ENCODE data around the gene WNT6. TPM values are rescaled to one million over a fixed set of nuclear protein-coding genes. Genes with fewer than 3 reads are reported as not detected.

Gene WNT6
- total RNA-seq, 2 experiments from 2014 or later, result not detected

DNA sequence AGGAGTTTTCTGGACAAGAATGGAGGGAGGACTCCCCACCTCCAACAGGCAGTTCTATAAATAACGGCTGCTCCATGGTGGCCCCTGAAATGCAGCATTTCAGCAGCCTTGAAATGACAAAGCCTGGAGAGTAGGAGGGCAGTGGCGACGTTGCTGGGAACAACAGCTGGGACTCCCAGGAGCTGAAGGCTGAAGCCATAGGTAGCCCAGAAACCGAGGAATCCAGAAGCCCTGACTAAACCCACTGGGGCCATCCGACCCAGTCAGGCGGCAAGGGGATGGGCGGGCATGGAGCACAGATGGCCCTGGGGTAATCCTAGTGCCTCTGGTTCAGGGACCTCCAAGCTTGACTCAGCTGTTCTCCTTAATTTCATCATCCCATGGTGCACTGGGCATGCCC, 37.0 kb upstream of the WNT6 start:
- H3K4me1 Mint-ChIP-seq, result no peaks in the 10 kb centered on the region
- no peak for DNase-seq
- H3K36me3 Mint-ChIP-seq (ENCODE audit: low read depth), result no peaks in the 10 kb centered on the region
- ChIA-PET CTCF (no interaction called here), POLR2A (no interaction called here)
- peaks cover 15% of the 10 kb centered on the region for H3K27me3 Mint-ChIP-seq
- H3K4me3 Mint-ChIP-seq, result no peak overlapping the region
- no peaks in the 10 kb centered on the region for H3K9me3 Mint-ChIP-seq
- no peak overlapping the region for H3K27ac Mint-ChIP-seq

DNA sequence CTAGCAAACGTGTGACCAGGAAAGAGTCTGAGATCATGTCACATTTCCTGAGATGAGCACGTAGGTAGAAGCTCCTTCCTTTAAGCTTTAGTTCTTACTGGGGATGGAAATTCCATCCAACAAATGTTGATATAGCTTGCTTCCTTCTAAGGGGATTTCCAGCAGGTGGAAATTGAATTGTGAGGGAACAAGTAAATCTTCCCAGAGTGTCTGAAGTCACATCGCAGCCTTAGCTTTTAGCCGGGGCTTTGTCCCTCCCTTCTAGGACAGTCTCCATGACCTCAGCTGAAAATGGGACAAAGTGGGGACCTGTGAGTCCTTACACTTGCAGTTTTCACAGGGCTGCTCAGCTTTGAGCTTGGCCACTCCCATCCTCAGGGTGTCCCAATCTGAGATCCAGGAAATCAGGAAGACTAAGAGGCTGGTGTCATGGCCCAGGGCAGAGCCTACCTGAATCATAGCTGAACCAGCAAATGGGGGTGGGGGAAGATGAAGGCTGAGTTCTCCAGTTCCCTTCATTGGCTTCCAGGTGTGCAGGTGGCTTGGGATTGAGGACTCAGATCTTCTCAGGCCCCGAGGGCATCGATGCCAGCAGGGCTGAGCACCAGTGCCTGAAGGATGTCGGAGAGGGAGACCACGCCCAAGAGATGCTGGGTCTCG, 36.3 kb upstream of the WNT6 start:
- CTCF ChIA-PET, result no interaction called here
- Mint-ChIP-seq H3K27me3 (peaks cover 11% of the 10 kb centered on the region), H3K4me1 (no peaks in the 10 kb centered on the region), H3K36me3 (ENCODE audit: low read depth) (no peaks in the 10 kb centered on the region), H3K27ac (no peak overlapping the region), H3K9me3 (no peaks in the 10 kb centered on the region), H3K4me3 (no peak overlapping the region)
- no peak for DNase-seq
- POLR2A ChIA-PET, result no interaction called here

DNA sequence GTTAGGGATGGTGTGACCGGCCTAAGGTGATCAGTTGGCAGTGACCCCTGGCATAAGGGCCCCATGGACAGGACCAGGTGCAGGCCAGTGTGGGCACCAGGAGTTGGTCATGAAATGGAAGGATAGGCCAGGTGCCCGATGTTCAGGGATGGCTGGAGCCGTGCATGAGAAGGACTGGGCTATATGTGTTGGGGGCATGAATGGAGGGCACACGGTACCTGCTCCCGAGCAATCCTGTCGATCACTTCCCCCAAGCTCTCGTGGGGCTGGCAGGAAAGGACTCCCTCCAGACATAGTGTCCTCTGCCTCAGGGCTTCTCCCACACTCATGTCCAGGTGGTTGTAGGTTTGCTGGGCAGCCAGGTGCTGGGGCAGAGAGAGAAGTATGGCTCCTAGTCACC, 35.6 kb upstream of the WNT6 start:
- no peak overlapping the region for H3K4me3 Mint-ChIP-seq
- POLR2A ChIA-PET, result no interaction called here
- H3K36me3 Mint-ChIP-seq (ENCODE audit: low read depth), result no peaks in the 10 kb centered on the region
- H3K4me1 Mint-ChIP-seq, result no peaks in the 10 kb centered on the region
- CTCF ChIA-PET, result no interaction called here
- peaks cover 8% of the 10 kb centered on the region for H3K27me3 Mint-ChIP-seq
- no peaks in the 10 kb centered on the region for H3K9me3 Mint-ChIP-seq
- H3K27ac Mint-ChIP-seq, result no peak overlapping the region
- DNase-seq, result no peak

DNA sequence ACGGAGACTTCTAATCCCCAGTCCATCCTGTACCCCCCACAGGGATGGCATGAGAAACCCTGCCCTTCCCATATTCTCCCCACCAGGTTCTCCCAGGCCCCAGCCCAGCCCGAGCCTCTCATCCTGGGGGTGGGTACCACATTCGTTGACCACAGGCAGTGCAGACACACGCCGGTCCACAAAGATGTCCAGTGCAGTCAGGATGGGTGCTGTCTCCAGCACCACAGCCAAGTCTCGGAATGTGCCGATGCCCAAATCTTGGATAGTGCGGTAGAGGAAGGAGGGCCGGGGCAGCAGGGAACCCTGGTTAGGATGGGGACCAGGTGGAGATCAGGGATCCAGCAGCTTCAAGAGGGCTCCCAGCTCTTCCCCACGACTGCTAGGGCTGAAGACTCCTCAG, 32.8 kb upstream of the WNT6 start:
- peaks cover 3% of the 10 kb centered on the region for H3K27me3 Mint-ChIP-seq
- CTCF ChIA-PET, result no interaction called here
- H3K27ac Mint-ChIP-seq, result no peak overlapping the region
- no peaks in the 10 kb centered on the region for H3K4me1 Mint-ChIP-seq
- H3K9me3 Mint-ChIP-seq, result no peaks in the 10 kb centered on the region
- POLR2A ChIA-PET, result no interaction called here
- no peak overlapping the region for H3K4me3 Mint-ChIP-seq
- no peaks in the 10 kb centered on the region for H3K36me3 Mint-ChIP-seq (ENCODE audit: low read depth)
- no peak for DNase-seq

DNA sequence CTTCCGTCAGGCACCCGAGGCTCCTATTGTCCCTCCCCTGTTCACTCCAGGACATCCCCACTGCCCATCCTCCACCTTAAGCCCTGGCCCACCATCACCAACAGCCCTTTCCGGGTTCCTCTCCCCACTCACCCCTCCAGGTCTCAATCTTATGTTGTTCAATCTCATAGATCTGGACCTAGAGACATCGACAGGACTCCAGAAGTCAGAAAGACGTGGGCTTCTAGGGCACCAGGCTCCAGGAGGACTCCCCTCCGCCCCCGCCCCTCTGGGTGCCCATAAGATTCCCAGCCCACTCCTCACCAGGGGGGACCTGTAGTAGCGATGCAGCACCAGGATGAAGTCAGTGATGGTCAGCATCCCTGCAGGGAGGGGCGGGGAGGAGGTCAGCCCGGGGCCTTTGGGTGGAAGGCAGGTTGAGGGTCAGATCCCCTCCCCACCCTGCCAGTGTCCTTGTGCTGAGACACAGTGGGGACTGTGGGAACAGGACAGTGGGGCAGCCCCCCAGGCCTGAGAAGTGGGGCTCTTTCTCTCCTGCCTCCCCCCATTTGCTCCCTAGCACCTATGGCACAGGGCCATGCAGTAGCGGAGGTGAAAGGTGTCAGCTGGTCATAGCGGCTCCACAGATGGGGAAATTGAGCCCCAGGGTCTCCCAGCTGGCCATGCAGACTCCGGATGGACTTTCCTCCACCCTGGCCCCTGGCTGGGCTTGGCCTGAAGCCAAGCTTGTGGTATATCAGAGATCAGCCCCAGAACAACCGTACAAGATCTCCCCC, 31.7 kb upstream of the WNT6 start:
- no peaks in the 10 kb centered on the region for H3K4me1 Mint-ChIP-seq
- H3K4me3 Mint-ChIP-seq, result no peak overlapping the region
- no peak overlapping the region for H3K27ac Mint-ChIP-seq
- CTCF ChIA-PET, result no interaction called here
- POLR2A ChIA-PET, result no interaction called here
- H3K36me3 Mint-ChIP-seq (ENCODE audit: low read depth), result no peaks in the 10 kb centered on the region
- peaks cover 10% of the 10 kb centered on the region for H3K27me3 Mint-ChIP-seq
- DNase-seq, result no peak
- H3K9me3 Mint-ChIP-seq, result no peaks in the 10 kb centered on the region

DNA sequence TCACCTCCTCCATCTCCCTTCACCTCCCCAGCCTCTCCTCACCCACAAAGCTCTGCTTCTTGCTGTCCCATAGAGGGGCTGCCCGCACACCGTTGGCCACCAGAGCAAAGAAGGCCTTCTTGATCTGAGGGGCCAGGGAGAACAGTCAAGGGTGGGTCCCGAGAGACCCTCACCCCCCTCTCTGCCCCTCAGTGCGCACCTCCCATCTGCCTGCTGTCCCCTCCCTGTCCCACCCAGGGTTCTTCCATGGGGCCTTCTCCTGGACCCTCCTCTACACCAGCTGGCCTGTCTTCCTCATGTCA, 31.2 kb upstream of the WNT6 start:
- POLR2A ChIA-PET, result no interaction called here
- Mint-ChIP-seq H3K27ac (no peak overlapping the region), H3K4me1 (no peaks in the 10 kb centered on the region), H3K9me3 (no peaks in the 10 kb centered on the region), H3K36me3 (ENCODE audit: low read depth) (no peaks in the 10 kb centered on the region), H3K4me3 (no peak overlapping the region), H3K27me3 (peaks cover 14% of the 10 kb centered on the region)
- CTCF ChIA-PET, result no interaction called here
- DNase-seq, result no peak

DNA sequence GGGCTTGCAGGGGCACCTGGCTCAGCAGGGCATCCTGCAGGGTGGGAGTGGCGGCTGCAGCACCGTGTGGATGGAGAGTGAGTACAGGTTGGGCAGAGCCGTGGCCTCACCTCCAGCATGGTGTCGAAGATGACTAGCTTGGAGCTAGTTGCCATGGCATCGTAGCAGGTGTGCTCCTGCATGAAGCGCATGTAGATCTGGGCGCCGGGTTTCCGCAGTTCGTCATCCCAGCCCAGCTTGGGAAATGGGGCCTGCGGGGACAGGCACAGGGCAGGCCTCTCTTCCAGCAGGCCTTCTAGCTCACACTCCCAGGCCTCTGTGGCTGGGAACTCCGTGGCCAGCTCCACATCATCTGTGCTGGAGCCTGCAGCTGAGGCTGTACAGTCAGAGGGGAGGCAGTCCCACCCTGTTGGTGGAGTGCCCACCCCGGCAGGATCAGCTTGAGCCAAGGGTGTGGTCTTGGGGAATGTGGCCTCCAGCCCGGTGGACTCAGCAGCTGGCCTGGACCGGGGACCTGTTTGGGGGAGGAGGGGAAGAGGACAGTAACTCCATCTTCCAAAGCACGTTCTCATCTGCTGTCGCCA, 29.6 kb upstream of the WNT6 start:
- no peak for DNase-seq
- CTCF ChIA-PET, result interaction anchor here (0.7 to 1.2 kb wide), 2 partner anchors 68 to 216 kb away, joined by 3 to 4 read pairs; no protein-coding TSS in a partner anchor
- POLR2A ChIA-PET, result interaction anchor here (1.2 kb wide), 1 partner anchor 13 kb away, joined by 3 read pairs; no protein-coding TSS in a partner anchor
- Mint-ChIP-seq H3K27ac (no peak overlapping the region), H3K27me3 (peaks cover 20% of the 10 kb centered on the region), H3K4me3 (no peak overlapping the region), H3K9me3 (no peaks in the 10 kb centered on the region), H3K36me3 (ENCODE audit: low read depth) (no peaks in the 10 kb centered on the region), H3K4me1 (no peaks in the 10 kb centered on the region)

DNA sequence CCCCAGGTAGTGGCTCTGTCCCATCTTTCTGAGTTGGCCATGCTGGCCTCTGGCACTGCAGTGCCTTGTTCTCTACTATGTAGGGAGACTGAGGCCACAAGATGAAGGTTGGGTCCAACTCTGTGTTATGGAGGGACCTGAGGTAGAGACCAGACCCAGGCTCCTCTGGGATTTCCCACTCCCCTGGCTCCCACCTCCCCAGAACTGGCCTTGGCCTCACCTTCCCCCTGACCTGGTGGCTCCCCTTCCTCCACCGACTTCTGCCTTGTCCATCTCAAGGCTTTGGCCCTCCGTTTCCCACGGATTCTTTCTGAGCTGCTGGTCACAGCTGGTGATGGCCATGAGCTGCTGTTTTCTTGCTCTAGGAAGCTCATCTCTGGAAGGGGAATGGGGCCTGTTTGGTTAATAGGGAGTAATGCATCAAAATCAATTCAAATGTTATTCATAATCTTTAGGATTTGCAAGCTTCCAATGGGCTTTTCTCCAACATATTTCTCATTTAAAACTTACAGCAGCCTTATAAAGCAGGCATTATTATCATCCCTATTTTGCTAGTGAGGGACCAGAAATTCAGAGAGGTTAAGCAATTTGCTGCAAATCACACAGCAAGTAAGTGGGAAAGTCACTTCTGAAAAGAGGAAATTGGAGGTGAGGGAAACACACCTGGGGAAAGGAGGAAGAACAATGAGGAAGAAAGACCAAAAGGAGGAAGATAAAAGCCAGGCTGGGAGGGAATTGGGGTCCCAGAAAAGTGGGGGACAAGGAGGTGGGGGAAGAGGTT, 28.9 kb upstream of the WNT6 start:
- no peaks in the 10 kb centered on the region for H3K9me3 Mint-ChIP-seq
- H3K27ac Mint-ChIP-seq, result no peak overlapping the region
- no peak overlapping the region for H3K4me3 Mint-ChIP-seq
- no peaks in the 10 kb centered on the region for H3K4me1 Mint-ChIP-seq
- ChIA-PET CTCF (interaction anchor here (1.2 kb wide), 1 partner anchor 67 kb away, joined by 4 read pairs; no protein-coding TSS in a partner anchor), POLR2A (no interaction called here)
- no peak for DNase-seq
- peaks cover 21% of the 10 kb centered on the region for H3K27me3 Mint-ChIP-seq
- H3K36me3 Mint-ChIP-seq (ENCODE audit: low read depth), result no peaks in the 10 kb centered on the region

DNA sequence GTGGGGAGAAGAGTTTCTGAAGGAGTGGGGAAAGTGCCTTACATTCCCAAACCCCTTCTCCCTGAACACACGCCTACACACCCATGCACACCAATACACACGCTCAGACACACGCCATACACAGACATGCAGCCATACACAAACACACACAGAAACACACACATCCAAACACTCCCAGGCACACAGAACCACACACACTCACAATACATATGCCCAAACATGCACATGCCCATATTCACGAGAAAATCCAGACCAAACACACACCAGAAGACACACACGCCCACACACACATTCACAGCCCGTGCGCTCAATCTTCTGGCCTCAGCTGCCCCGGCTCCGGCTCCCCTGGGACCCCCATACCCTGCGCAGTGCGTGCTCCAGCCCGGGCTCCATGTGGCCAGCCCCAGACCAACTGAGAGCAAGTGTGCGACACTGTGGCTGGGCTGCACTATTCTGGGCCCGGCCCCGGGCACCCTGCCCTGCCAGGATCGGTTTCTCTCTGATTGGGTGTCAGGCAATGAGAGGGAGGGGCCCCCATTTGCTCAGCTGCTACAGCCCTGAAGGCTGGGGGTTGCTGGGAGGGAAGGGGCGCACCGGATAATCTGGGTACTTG, 28.1 kb upstream of the WNT6 start, which contains the start of gene PRKAG3:
Gene PRKAG3, minus strand, starts transcription at position 426 of the 613 bp plus-strand sequence.
- POLR2A ChIA-PET, result interaction anchor here (0.6 kb wide), 1 partner anchor 21 kb away, joined by 4 read pairs; no protein-coding TSS in a partner anchor
- Mint-ChIP-seq H3K9me3 (no peaks in the 10 kb centered on the region), H3K4me3 (no peak within 1 kb of the TSS), H3K36me3 (ENCODE audit: low read depth) (no peaks in the 10 kb centered on the region), H3K4me1 (no peaks in the 10 kb centered on the region), H3K27ac (no peak within 1 kb of the TSS), H3K27me3 (peaks cover 21% of the 10 kb centered on the region)
- no peak for DNase-seq
- CTCF ChIA-PET, result no interaction called here

DNA sequence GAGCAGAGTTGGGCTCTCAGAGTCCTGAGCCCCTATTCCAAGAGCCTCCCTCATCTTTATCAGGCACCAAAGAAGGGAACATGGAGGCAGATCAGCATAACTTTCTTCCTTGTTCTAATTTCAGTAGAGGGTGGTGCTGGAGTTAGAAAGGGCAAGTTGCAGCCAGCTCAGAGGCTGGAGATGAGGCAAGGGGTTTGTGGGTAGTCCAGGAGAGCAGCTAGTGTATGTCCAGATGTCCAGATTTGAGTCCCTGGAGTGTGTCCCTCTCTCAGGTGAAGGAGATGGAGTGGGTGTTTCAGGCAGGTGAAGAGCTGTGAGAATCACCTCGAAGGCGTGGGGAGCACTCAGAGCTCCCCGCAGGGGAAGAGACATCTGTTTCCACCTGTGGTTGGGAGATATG, 27.5 kb upstream of the WNT6 start:
- no peak overlapping the region for H3K4me3 Mint-ChIP-seq
- no peak for DNase-seq
- CTCF ChIA-PET, result interaction anchor here (0.5 kb wide), 1 partner anchor 65 kb away, joined by 4 read pairs; no protein-coding TSS in a partner anchor
- POLR2A ChIA-PET, result interaction anchor here (0.6 kb wide), 1 partner anchor 22 kb away, joined by 4 read pairs; no protein-coding TSS in a partner anchor
- no peaks in the 10 kb centered on the region for H3K36me3 Mint-ChIP-seq (ENCODE audit: low read depth)
- peaks cover 24% of the 10 kb centered on the region for H3K27me3 Mint-ChIP-seq
- H3K27ac Mint-ChIP-seq, result no peak overlapping the region
- H3K4me1 Mint-ChIP-seq, result no peaks in the 10 kb centered on the region
- H3K9me3 Mint-ChIP-seq, result no peaks in the 10 kb centered on the region

DNA sequence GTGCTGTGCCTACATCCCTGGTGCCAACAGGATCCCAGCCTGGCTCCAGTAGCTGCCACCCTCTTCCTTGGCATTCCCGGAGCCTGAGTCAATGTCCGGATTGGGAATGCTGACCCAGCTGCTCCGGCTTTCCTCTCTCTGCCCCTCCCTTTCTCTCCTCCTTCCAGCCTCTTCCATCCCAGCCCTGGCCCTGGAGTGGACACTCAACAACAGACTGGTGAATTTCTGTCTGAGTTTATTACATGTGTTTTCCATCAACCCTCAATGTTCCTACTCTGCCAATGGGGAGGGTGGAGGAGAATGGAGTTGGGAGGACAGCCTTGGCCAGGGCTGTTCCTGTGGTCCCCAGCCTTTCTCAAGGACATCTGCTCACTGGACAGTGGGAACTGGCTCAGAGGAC, 27.1 kb upstream of the WNT6 start:
- Mint-ChIP-seq H3K36me3 (ENCODE audit: low read depth) (no peaks in the 10 kb centered on the region), H3K4me1 (no peaks in the 10 kb centered on the region), H3K27me3 (peaks cover 28% of the 10 kb centered on the region), H3K27ac (no peak overlapping the region), H3K9me3 (no peaks in the 10 kb centered on the region), H3K4me3 (no peak overlapping the region)
- no peak for DNase-seq
- ChIA-PET CTCF (interaction anchor here (0.5 kb wide), 1 partner anchor 65 kb away, joined by 4 read pairs; no protein-coding TSS in a partner anchor), POLR2A (no interaction called here)

DNA sequence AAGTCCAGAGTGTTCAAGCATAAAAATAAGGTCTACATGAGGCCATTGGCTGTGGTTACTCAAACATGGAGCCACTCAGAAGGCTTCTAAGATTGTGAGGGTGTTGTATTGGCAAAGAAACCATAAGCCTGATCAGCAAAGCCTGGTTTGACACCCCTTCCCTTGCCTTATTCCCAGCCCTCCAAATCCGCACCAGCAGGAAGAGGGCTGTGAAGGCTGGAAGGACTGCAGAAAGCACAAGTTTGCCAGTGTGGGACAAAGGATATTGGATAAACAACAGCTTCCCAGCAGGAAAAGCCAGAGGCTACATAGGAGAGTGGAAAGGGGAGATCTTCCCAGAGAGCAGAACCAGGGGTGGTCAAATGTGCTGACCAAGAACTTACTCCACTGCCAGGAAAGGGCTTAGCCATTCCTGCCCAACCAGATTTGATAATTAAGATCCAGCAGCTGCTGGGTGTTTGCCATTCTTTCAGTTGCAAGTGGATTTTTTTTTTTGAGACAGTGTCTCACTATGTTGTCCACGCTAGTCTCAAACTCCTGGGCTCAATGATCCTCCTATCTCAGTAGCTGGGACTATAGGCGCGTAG, 26.5 kb upstream of the WNT6 start:
- Mint-ChIP-seq H3K4me3 (no peak overlapping the region), H3K36me3 (ENCODE audit: low read depth) (no peaks in the 10 kb centered on the region), H3K4me1 (no peaks in the 10 kb centered on the region), H3K27ac (no peak overlapping the region), H3K9me3 (no peaks in the 10 kb centered on the region), H3K27me3 (peaks cover 32% of the 10 kb centered on the region)
- ChIA-PET POLR2A (no interaction called here), CTCF (no interaction called here)
- DNase-seq, result no peak
